ENCODE results near the gene PHLDA2.

The PHLDA2 gene

GRCh38 chr11:2928605-2929530, at the start of gene PHLDA2:
PHLDA2 (minus strand) TSS chr11:2929420; CDS start chr11:2929364, 56 bp downstream.
- Mint-ChIP-seq H3K4me1 (peaks cover 30% of the 10 kb centered on the region), H3K27me3 (peaks cover 59% of the 10 kb centered on the region), H3K27ac (peak within 1 kb of the TSS; percentile 80), H3K4me3 (peak within 1 kb of the TSS; percentile 76), H3K36me3 (no peaks in the 10 kb centered on the region), H3K9me3 (no peaks in the 10 kb centered on the region)
- ATAC-seq: peak; percentile 11

GRCh38 chr11:2977113-2977512, 47.9 kb upstream of the PHLDA2 start:
- H3K27me3 Mint-ChIP-seq: no peaks in the 10 kb centered on the region

GRCh38 chr11:2976294-2977063, 47.3 kb upstream of the PHLDA2 start:
- Mint-ChIP-seq H3K4me3 (no peak overlapping the region), H3K9me3 (no peaks in the 10 kb centered on the region), H3K36me3 (peaks cover 44% of the 10 kb centered on the region), H3K4me1 (peaks cover 18% of the 10 kb centered on the region), H3K27me3 (no peaks in the 10 kb centered on the region), H3K27ac (no peak overlapping the region)
- peak; percentile 60 for ATAC-seq

More at GRCh38 chr11:2977113-2977512, 47.9 kb upstream of the PHLDA2 start:
- Mint-ChIP-seq H3K4me1 (peaks cover 24% of the 10 kb centered on the region), H3K9me3 (no peaks in the 10 kb centered on the region), H3K36me3 (peaks cover 47% of the 10 kb centered on the region), H3K4me3 (no peak overlapping the region), H3K27ac (no peak overlapping the region)
- ATAC-seq: no peak

GRCh38 chr11:2975594-2975993, 46.4 kb upstream of the PHLDA2 start:
- peak; percentile 72 for ATAC-seq
- Mint-ChIP-seq H3K36me3 (peaks cover 53% of the 10 kb centered on the region), H3K27ac (no peak overlapping the region), H3K27me3 (no peaks in the 10 kb centered on the region), H3K9me3 (no peaks in the 10 kb centered on the region), H3K4me1 (peaks cover 17% of the 10 kb centered on the region), H3K4me3 (no peak overlapping the region)

GRCh38 chr11:2974272-2974671, 45.1 kb upstream of the PHLDA2 start:
- ATAC-seq: no peak
- no peaks in the 10 kb centered on the region for H3K9me3 Mint-ChIP-seq
- H3K36me3 Mint-ChIP-seq: peaks cover 66% of the 10 kb centered on the region

GRCh38 chr11:2968341-2968900, 39.2 kb upstream of the PHLDA2 start:
- Mint-ChIP-seq H3K9me3 (no peaks in the 10 kb centered on the region), H3K4me3 (no peak overlapping the region), H3K27me3 (no peaks in the 10 kb centered on the region), H3K27ac (no peak overlapping the region), H3K36me3 (peaks cover 74% of the 10 kb centered on the region), H3K4me1 (no peaks in the 10 kb centered on the region)
- ATAC-seq: no peak

More at GRCh38 chr11:2974272-2974671, 45.1 kb upstream of the PHLDA2 start:
- Mint-ChIP-seq H3K27me3 (no peaks in the 10 kb centered on the region), H3K27ac (no peak overlapping the region), H3K4me3 (no peak overlapping the region), H3K4me1 (peaks cover 17% of the 10 kb centered on the region)

- ATAC-seq: no peak
- Mint-ChIP-seq H3K4me3 (no peak overlapping the region), H3K9me3 (no peaks in the 10 kb centered on the region), H3K27me3 (no peaks in the 10 kb centered on the region), H3K36me3 (peaks cover 84% of the 10 kb centered on the region), H3K27ac (no peak overlapping the region), H3K4me1 (peaks cover 24% of the 10 kb centered on the region)
These were observed 35.6 kb upstream of the PHLDA2 start for GRCh38 chr11:2964782-2965181.

GRCh38 chr11:2963761-2964160, 34.5 kb upstream of the PHLDA2 start:
- ATAC-seq: no peak
- Mint-ChIP-seq H3K4me3 (no peak overlapping the region), H3K27ac (no peak overlapping the region), H3K4me1 (peaks cover 24% of the 10 kb centered on the region), H3K9me3 (no peaks in the 10 kb centered on the region), H3K27me3 (no peaks in the 10 kb centered on the region), H3K36me3 (peaks cover 78% of the 10 kb centered on the region)

GRCh38 chr11:2963112-2963754, 34.0 kb upstream of the PHLDA2 start:
- Mint-ChIP-seq H3K9me3 (no peaks in the 10 kb centered on the region), H3K27ac (peak overlapping the region; percentile 32), H3K4me1 (peaks cover 24% of the 10 kb centered on the region), H3K4me3 (no peak overlapping the region), H3K36me3 (peaks cover 83% of the 10 kb centered on the region), H3K27me3 (no peaks in the 10 kb centered on the region)
- ATAC-seq: no peak

GRCh38 chr11:2961080-2961479, 31.9 kb upstream of the PHLDA2 start:
- Mint-ChIP-seq H3K36me3 (peaks cover 83% of the 10 kb centered on the region), H3K4me3 (no peak overlapping the region), H3K4me1 (peaks cover 24% of the 10 kb centered on the region), H3K27ac (peak overlapping the region; percentile 53), H3K9me3 (no peaks in the 10 kb centered on the region), H3K27me3 (no peaks in the 10 kb centered on the region)
- no peak for ATAC-seq

GRCh38 chr11:2960139-2960538, 30.9 kb upstream of the PHLDA2 start:
- no peak overlapping the region for H3K4me3 Mint-ChIP-seq
- ATAC-seq: no peak
- H3K36me3 Mint-ChIP-seq: peaks cover 85% of the 10 kb centered on the region
- no peaks in the 10 kb centered on the region for H3K27me3 Mint-ChIP-seq
- no peak overlapping the region for H3K27ac Mint-ChIP-seq
- no peaks in the 10 kb centered on the region for H3K9me3 Mint-ChIP-seq
- H3K4me1 Mint-ChIP-seq: peaks cover 24% of the 10 kb centered on the region

- H3K27me3 Mint-ChIP-seq: no peaks in the 10 kb centered on the region
- no peak for ATAC-seq
- H3K36me3 Mint-ChIP-seq: peaks cover 74% of the 10 kb centered on the region
- no peak overlapping the region for H3K27ac Mint-ChIP-seq
- H3K9me3 Mint-ChIP-seq: no peaks in the 10 kb centered on the region
- H3K4me3 Mint-ChIP-seq: no peak overlapping the region
- H3K4me1 Mint-ChIP-seq: peaks cover 23% of the 10 kb centered on the region
These were observed 29.0 kb upstream of the PHLDA2 start for GRCh38 chr11:2958251-2958650.

- ATAC-seq: no peak
- Mint-ChIP-seq H3K27me3 (no peaks in the 10 kb centered on the region), H3K36me3 (peaks cover 69% of the 10 kb centered on the region), H3K9me3 (no peaks in the 10 kb centered on the region), H3K4me3 (no peak overlapping the region), H3K4me1 (peaks cover 2% of the 10 kb centered on the region), H3K27ac (no peak overlapping the region)
These were observed 26.8 kb upstream of the PHLDA2 start for GRCh38 chr11:2955906-2956476.

GRCh38 chr11:2954263-2954662, 25.0 kb upstream of the PHLDA2 start:
- no peak for ATAC-seq
- Mint-ChIP-seq H3K9me3 (no peaks in the 10 kb centered on the region), H3K27ac (no peak overlapping the region), H3K4me1 (no peaks in the 10 kb centered on the region), H3K36me3 (peaks cover 74% of the 10 kb centered on the region), H3K4me3 (no peak overlapping the region), H3K27me3 (no peaks in the 10 kb centered on the region)
